HG03571 (cell line): ENCODE measurements around the gene PTPRO.

Experiments
- ATAC-seq: cut with Tn5 transposase; IDR thresholded peaks from one replicate; pipeline ENCODE4 v1.9.1; 2021; ENCODE audit not compliant: unreplicated experiment

The PTPRO gene

DNA sequence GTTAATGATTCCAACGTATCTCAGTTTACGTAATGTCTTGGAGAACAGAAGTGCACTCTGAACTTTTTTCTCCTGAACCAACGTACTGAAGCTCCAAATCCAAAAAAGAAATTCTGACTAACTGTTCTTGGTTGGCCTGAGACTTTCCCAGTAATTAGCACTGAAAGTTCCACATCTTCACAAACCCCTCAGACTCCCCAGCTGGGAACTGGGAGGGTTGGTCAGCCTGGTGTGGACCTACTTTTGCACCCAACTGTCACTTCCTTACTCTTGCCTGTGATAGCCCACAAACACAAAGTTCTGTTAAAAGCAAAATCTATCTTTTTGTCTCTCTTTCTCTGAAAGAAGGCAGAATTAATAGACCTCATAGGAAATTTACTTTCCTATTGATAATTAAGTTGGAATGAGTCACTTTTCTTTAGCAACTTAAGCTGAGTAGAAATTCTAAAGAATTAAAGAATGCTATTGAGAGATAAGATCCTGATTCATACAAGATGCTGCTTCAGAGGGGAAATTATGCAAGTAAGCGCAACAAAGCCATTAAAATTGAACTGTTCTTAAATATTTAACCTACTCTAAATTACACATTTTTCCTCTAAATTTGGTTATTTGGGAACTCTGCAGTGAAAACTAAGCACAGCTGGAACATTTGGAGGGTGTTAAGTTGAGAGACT, 311.8 kb downstream of the PTPRO start:
- ATAC-seq = no peak

GRCh38 chr12:15636060-15636890, 314.0 kb downstream of the PTPRO start:
- ATAC-seq = no peak

DNA sequence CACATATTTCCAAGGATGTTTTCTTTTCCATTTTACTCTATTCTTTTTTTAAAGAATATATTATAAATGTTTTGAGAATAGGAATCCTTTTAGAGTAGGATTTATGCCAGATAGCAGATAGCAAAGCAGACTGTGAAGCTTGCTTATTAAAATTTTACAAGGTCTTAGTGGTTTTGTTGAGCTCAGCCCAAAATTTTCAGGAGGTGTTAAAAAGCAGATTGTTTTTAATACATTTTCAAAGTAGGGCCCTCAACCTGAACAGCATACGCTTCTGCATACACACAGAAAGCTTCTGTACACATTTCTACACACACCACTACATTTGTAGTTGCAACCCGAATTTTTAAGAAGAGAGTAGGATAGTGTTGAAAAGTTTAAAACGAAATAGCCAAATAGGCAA, 315.9 kb downstream of the PTPRO start:
- no peak for ATAC-seq

GRCh38 chr12:15644700-15645099, 322.4 kb downstream of the PTPRO start:
- ATAC-seq = no peak

DNA sequence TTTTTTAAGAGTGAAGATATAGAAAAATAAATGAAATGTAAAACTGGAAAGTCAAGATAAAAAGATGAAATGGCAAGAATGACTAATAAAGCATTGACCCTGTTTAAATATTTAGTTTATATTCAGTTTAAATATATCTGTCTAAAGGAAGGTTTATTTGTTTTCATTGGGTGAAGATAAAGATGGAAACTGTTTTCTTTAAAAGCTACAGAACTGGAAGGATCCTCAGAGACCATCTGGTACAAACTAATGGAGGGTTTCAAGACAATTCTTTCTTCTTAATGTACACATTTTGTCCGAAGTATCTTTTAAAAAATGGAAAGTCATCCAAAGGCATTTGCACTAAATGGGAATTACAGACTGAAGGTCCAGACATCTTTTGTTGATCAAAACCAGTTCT, 324.3 kb downstream of the PTPRO start:
- ATAC-seq = no peak
